ENCODE data around the gene KDSR.

Gene KDSR

GRCh38 chr18:63367053-63367953 is at the start of gene KDSR:
Gene KDSR, minus strand, starts transcription at chr18:63367206. Its CDS starts 88 bp downstream, at chr18:63367118.
- DNase-seq: peak; percentile 99

- DNase-seq: no peak
Measured at GRCh38 chr18:63412953-63413352, 45.9 kb upstream of the KDSR start.

- peak; percentile 74 for DNase-seq
Measured at GRCh38 chr18:63410792-63411191, 43.8 kb upstream of the KDSR start.

GRCh38 chr18:63409301-63409700 is 42.3 kb upstream of the KDSR start:
- DNase-seq: peak; percentile 18

GRCh38 chr18:63407734-63408133 is 40.7 kb upstream of the KDSR start:
- DNase-seq: no peak

- no peak for DNase-seq
Measured at GRCh38 chr18:63405986-63406385, 39.0 kb upstream of the KDSR start.

GRCh38 chr18:63402246-63403162 is 35.5 kb upstream of the KDSR start:
- DNase-seq: no peak

GRCh38 chr18:63399300-63399699 is 32.3 kb upstream of the KDSR start:
- DNase-seq: no peak

GRCh38 chr18:63397349-63397748 is 30.3 kb upstream of the KDSR start:
- DNase-seq: no peak

- no peak for DNase-seq
Measured at GRCh38 chr18:63395503-63395902, 28.5 kb upstream of the KDSR start.

GRCh38 chr18:63394954-63395353 is 27.9 kb upstream of the KDSR start:
- DNase-seq: no peak

- DNase-seq: no peak
Measured at GRCh38 chr18:63387861-63388260, 20.9 kb upstream of the KDSR start.

- no peak for DNase-seq
Measured at GRCh38 chr18:63382843-63383242, 15.8 kb upstream of the KDSR start.

GRCh38 chr18:63379639-63379962 is 12.6 kb upstream of the KDSR start:
- no peak for DNase-seq

GRCh38 chr18:63378919-63379638 is 12.1 kb upstream of the KDSR start:
- DNase-seq: no peak

GRCh38 chr18:63377275-63377980 is 10.4 kb upstream of the KDSR start:
- no peak for DNase-seq

- peak; percentile 21 for DNase-seq
Measured at GRCh38 chr18:63376538-63376937, 9.5 kb upstream of the KDSR start.

GRCh38 chr18:63374540-63374939 is 7.5 kb upstream of the KDSR start:
- DNase-seq: no peak

- DNase-seq: no peak
Measured at GRCh38 chr18:63373161-63373560, 6.2 kb upstream of the KDSR start.

- no peak for DNase-seq
Measured at GRCh38 chr18:63368611-63369010, 1.6 kb upstream of the KDSR start.

GRCh38 chr18:63366213-63367052 is 573 bp downstream of the KDSR start:
- peak; percentile 81 for DNase-seq

GRCh38 chr18:63365876-63366212 is 1.2 kb downstream of the KDSR start:
- peak; percentile 37 for DNase-seq

All from EL (cell line).